SK-N-SH treated with all-trans-retinoic acid at 6 μM for 48 hours (cell line): ENCODE results near the gene IL17RC.

ENCODE experiments used
- ATAC-seq: fragments of 200-7000 bp; cut with Tn5 transposase; 3 replicates; pipeline ENCODE4 v1.9.1; 2020; ENCODE audit warnings: mild to moderate bottlenecking, moderate library complexity
- ARNTL ChIP-seq: fragments of 450-650 bp; formaldehyde crosslinking; IDR thresholded peaks from 2 replicates; pipeline ENCODE4 v1.5.0; 2020; ENCODE audit warnings: low read depth, mild to moderate bottlenecking, moderate library complexity, borderline replicate concordance
- BACH2 ChIP-seq: fragments of 250-450 bp; sonication (Bioruptor Pico); IDR thresholded peaks from 2 replicates; pipeline ENCODE4 v1.9.0; 2021; ENCODE audit warnings: mild to moderate bottlenecking, borderline replicate concordance
- CREB5 ChIP-seq: fragments of 250-450 bp; sonication (Bioruptor Pico); IDR thresholded peaks from 2 replicates; pipeline ENCODE4 v1.5.1; 2020; ENCODE audit warnings: low read depth, mild to moderate bottlenecking, moderate library complexity
- CSDC2 ChIP-seq: fragments of 250-450 bp; sonication (Bioruptor Pico); IDR thresholded peaks from 2 replicates; pipeline ENCODE4 v1.5.0; 2020; ENCODE audit warnings: mild to moderate bottlenecking, moderate library complexity
- GLIS3 ChIP-seq: fragments of 250-450 bp; sonication (Bioruptor Pico); IDR thresholded peaks from 2 replicates; pipeline ENCODE4 v1.5.0; 2020; ENCODE audit warnings: mild to moderate bottlenecking, moderate library complexity
- ISL1 ChIP-seq: fragments of 250-450 bp; sonication (Bioruptor Pico); IDR thresholded peaks from 2 replicates; pipeline ENCODE4 v2.1.2; 2022; ENCODE audit warnings: mild to moderate bottlenecking, moderate library complexity
- OSR1 ChIP-seq: fragments of 250-450 bp; sonication (Bioruptor Pico); IDR thresholded peaks from 2 replicates; pipeline ENCODE4 v1.8.0; 2022; ENCODE audit warnings: moderate library complexity, mild to moderate bottlenecking, inconsistent platforms
- PATZ1 ChIP-seq: fragments of 250-450 bp; sonication (Bioruptor Pico); IDR thresholded peaks from 2 replicates; pipeline ENCODE4 v1.8.0; 2020; ENCODE audit warnings: mild to moderate bottlenecking, moderate library complexity, borderline replicate concordance
- POU6F1 ChIP-seq: fragments of 250-450 bp; sonication (Bioruptor Pico); IDR thresholded peaks from 2 replicates; pipeline ENCODE4 v1.8.0; 2021; ENCODE audit warnings: low read depth, mild to moderate bottlenecking, moderate library complexity, borderline replicate concordance
- PPARA ChIP-seq: fragments of 250-450 bp; sonication (Bioruptor Pico); IDR thresholded peaks from 2 replicates; pipeline ENCODE4 v1.5.0; 2020; ENCODE audit warnings: mild to moderate bottlenecking, borderline replicate concordance
- RARB ChIP-seq: fragments of 250-450 bp; sonication (Bioruptor Pico); IDR thresholded peaks from 2 replicates; pipeline ENCODE4 v1.8.0; 2021; ENCODE audit warnings: mild to moderate bottlenecking, moderate library complexity
- SNAI2 ChIP-seq: fragments of 250-450 bp; sonication (Bioruptor Pico); IDR thresholded peaks from 2 replicates; pipeline ENCODE4 v1.5.0; 2020; ENCODE audit warnings: mild to moderate bottlenecking, moderate library complexity
- TCF4 ChIP-seq: fragments of 250-450 bp; sonication (Bioruptor Pico); IDR thresholded peaks from 2 replicates; pipeline ENCODE4 v1.8.0; 2021; ENCODE audit warnings: mild to moderate bottlenecking, moderate library complexity, borderline replicate concordance
- TOX ChIP-seq: fragments of 250-450 bp; sonication (Bioruptor Pico); IDR thresholded peaks from 2 replicates; pipeline ENCODE4 v1.8.0; 2021; ENCODE audit warnings: mild to moderate bottlenecking, moderate library complexity, borderline replicate concordance
- TSHZ2 ChIP-seq: fragments of 250-450 bp; sonication (Bioruptor Pico); IDR thresholded peaks from 2 replicates; pipeline ENCODE4 v1.5.0; 2020; ENCODE audit warnings: mild to moderate bottlenecking, moderate library complexity
- ZC3H10 ChIP-seq: fragments of 250-450 bp; sonication (Bioruptor Pico); IDR thresholded peaks from 2 replicates; pipeline ENCODE4 v1.5.1; 2021; ENCODE audit warnings: mild to moderate bottlenecking, moderate library complexity
- ZFP3 ChIP-seq: fragments of 250-450 bp; sonication (Bioruptor Pico); IDR thresholded peaks from 2 replicates; pipeline ENCODE4 v1.5.0; 2020; ENCODE audit warnings: mild to moderate bottlenecking, moderate library complexity
- ZFP30 ChIP-seq: fragments of 450-650 bp; formaldehyde crosslinking; IDR thresholded peaks from 2 replicates; pipeline ENCODE4 v1.5.0; 2022; ENCODE audit warnings: mild to moderate bottlenecking, moderate library complexity
- ZNF565 ChIP-seq: fragments of 450-650 bp; formaldehyde crosslinking; conservative IDR thresholded peaks from 2 replicates; pipeline ENCODE4 v1.5.0; 2020; ENCODE audit warnings: low read depth, mild to moderate bottlenecking, moderate library complexity
- ZNF70 ChIP-seq: fragments of 450-650 bp; formaldehyde crosslinking; IDR thresholded peaks from 2 replicates; pipeline ENCODE4 v1.5.0; 2020; ENCODE audit warnings: mild to moderate bottlenecking, moderate library complexity
- ZNF8 ChIP-seq: fragments of 450-650 bp; formaldehyde crosslinking; IDR thresholded peaks from 2 replicates; pipeline ENCODE4 v1.5.0; 2020; ENCODE audit warnings: mild to moderate bottlenecking, moderate library complexity

IL17RC gene

GRCh38 chr3:9942934-9943690 lies 26.2 kb downstream of the IL17RC start:
- TF ChIP-seq ZNF8 (CRISPR knock-in tag) (no peak), ZNF70 (no peak)
- no peak for ATAC-seq

- no peak for TF ChIP-seq ISL1 (CRISPR knock-in tag)
- ATAC-seq: no peak
These were observed 27.4 kb downstream of the IL17RC start for GRCh38 chr3:9944271-9944670.

GRCh38 chr3:9945358-9945757 lies 28.5 kb downstream of the IL17RC start:
- no peak for ATAC-seq
- TF ChIP-seq TSHZ2 (CRISPR knock-in tag) (no peak), CREB5 (CRISPR knock-in tag) (no peak), GLIS3 (CRISPR knock-in tag) (no peak), RARB (no peak), ZNF565 (no peak), TOX (CRISPR knock-in tag) (no peak), TCF4 (CRISPR knock-in tag) (no peak)

- ATAC-seq: peak; percentile 90
- TF ChIP-seq POU6F1 (CRISPR knock-in tag): no peak
- TF ChIP-seq TCF4 (CRISPR knock-in tag): no peak
- no peak for TF ChIP-seq CSDC2 (CRISPR knock-in tag)
- no peak for TF ChIP-seq PATZ1 (CRISPR knock-in tag)
- TF ChIP-seq ISL1 (CRISPR knock-in tag): no peak
- no peak for TF ChIP-seq PPARA (CRISPR knock-in tag)
- no peak for TF ChIP-seq OSR1 (CRISPR knock-in tag)
- no peak for TF ChIP-seq BACH2
- no peak for TF ChIP-seq ZNF70
- TF ChIP-seq ZC3H10 (CRISPR knock-in tag): no peak
- no peak for TF ChIP-seq ARNTL (CRISPR knock-in tag)
- TF ChIP-seq ZNF565: no peak
- TF ChIP-seq ZNF8 (CRISPR knock-in tag): no peak
- no peak for TF ChIP-seq GLIS3 (CRISPR knock-in tag)
- no peak for TF ChIP-seq TOX (CRISPR knock-in tag)
- no peak for TF ChIP-seq TSHZ2 (CRISPR knock-in tag)
- no peak for TF ChIP-seq CREB5 (CRISPR knock-in tag)
- TF ChIP-seq ZFP30 (CRISPR knock-in tag): no peak
- no peak for TF ChIP-seq ZFP3
- TF ChIP-seq SNAI2 (CRISPR knock-in tag): no peak
These were observed 29.5 kb downstream of the IL17RC start for GRCh38 chr3:9946112-9947024.
